GM19438 (cell line): ENCODE measurements around the gene RARB.

Source experiments
- ATAC-seq: cut with Tn5 transposase; IDR thresholded peaks from one replicate; pipeline ENCODE4 v1.9.1; 2021; ENCODE audit warnings: low read depth; ENCODE audit not compliant: unreplicated experiment

Gene RARB

GRCh38 chr3:25427942-25428788 is at the start of gene RARB:
RARB (plus strand) TSS chr3:25428263; CDS start chr3:25428732, 469 bp downstream.
- ATAC-seq, result peak; percentile 66

- no peak for ATAC-seq
Observed at GRCh38 chr3:25378786-25379311, 49.2 kb upstream of the RARB start.

GRCh38 chr3:25380222-25380739 is 47.8 kb upstream of the RARB start:
- no peak for ATAC-seq

- ATAC-seq, result no peak
Observed at GRCh38 chr3:25381083-25381482, 47.0 kb upstream of the RARB start.

- no peak for ATAC-seq
Observed at GRCh38 chr3:25384471-25384870, 43.6 kb upstream of the RARB start.

- ATAC-seq, result no peak
Observed at GRCh38 chr3:25385807-25386460, 42.1 kb upstream of the RARB start.

GRCh38 chr3:25386686-25387255 is 41.3 kb upstream of the RARB start:
- ATAC-seq, result no peak

- ATAC-seq, result no peak
Observed at GRCh38 chr3:25390605-25391004, 37.5 kb upstream of the RARB start.

- no peak for ATAC-seq
Observed at GRCh38 chr3:25396251-25396650, 31.8 kb upstream of the RARB start.

- ATAC-seq, result no peak
Observed at GRCh38 chr3:25396686-25397085, 31.4 kb upstream of the RARB start.

- no peak for ATAC-seq
Observed at GRCh38 chr3:25397150-25397549, 30.9 kb upstream of the RARB start.

- no peak for ATAC-seq
Observed at GRCh38 chr3:25400587-25400986, 27.5 kb upstream of the RARB start.

- no peak for ATAC-seq
Observed at GRCh38 chr3:25403968-25404367, 24.1 kb upstream of the RARB start.

- no peak for ATAC-seq
Observed at GRCh38 chr3:25404569-25404968, 23.5 kb upstream of the RARB start.

GRCh38 chr3:25405335-25405734 is 22.7 kb upstream of the RARB start:
- ATAC-seq, result no peak

GRCh38 chr3:25410703-25411102 is 17.4 kb upstream of the RARB start:
- ATAC-seq, result no peak

GRCh38 chr3:25412269-25412668 is 15.8 kb upstream of the RARB start:
- no peak for ATAC-seq

- no peak for ATAC-seq
Observed at GRCh38 chr3:25416176-25416575, 11.9 kb upstream of the RARB start.

GRCh38 chr3:25418596-25418995 is 9.5 kb upstream of the RARB start:
- no peak for ATAC-seq

GRCh38 chr3:25419251-25419650 is 8.8 kb upstream of the RARB start:
- ATAC-seq, result no peak

- ATAC-seq, result no peak
Observed at GRCh38 chr3:25420147-25420546, 7.9 kb upstream of the RARB start.
